GM19395 (cell line): Measurements from ENCODE around the gene GDF11.

ENCODE experiments used
- ATAC-seq: cut with Tn5 transposase; IDR thresholded peaks from one replicate; pipeline ENCODE4 v1.9.1; 2021; ENCODE audit warnings: mild to moderate bottlenecking, moderate library complexity; ENCODE audit not compliant: unreplicated experiment

Gene GDF11

DNA sequence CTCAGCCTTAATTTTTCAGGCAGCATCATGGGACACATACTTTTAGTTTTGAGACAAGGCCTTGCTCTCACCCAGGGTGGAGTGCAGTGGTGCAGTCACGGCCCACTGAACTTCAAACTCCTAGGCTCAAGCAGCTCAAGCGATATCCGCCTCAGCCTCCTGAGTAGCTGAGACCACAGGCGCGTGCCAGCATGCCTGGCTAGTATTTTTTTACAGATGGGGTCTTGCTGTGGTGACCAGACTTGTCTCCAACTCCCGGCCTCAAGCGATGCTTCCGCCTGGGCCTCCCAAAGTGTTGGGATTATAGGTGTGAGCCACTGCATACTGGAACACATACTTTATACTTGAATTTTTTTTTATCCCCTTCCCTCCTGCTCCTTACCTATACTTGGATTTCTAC lies 20.0 kb upstream of the GDF11 start:
- no peak for ATAC-seq

DNA sequence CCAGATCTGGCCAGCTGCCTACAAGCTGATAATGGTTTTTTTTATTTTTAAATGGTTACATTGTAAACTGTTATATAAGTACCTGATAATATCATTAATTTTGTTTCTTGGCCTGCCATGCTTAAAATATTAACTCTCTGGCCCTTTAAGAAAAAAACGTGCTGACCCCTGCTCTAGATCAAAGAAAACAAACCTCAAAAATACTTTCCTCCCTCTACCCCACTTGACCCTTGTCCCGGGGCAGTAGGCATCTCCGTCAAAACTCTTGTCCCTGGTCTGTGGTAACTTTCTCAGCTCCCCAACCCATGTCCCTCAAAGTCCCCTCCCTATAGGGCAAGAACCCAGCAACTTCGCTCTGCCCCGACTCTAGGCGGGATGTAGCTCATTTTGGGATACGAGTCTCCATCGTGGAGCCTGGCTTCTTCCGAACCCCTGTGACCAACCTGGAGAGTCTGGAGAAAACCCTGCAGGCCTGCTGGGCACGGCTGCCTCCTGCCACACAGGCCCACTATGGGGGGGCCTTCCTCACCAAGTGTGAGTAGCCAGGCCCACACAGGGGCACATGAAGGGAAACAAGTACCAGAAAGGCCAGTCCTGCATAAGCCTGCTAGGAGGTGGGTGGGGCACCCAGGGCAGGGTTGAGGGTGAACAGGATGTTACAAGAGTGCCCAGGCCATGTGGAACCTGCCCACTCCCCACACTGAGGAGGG lies 19.3 kb upstream of the GDF11 start:
- ATAC-seq: no peak

DNA sequence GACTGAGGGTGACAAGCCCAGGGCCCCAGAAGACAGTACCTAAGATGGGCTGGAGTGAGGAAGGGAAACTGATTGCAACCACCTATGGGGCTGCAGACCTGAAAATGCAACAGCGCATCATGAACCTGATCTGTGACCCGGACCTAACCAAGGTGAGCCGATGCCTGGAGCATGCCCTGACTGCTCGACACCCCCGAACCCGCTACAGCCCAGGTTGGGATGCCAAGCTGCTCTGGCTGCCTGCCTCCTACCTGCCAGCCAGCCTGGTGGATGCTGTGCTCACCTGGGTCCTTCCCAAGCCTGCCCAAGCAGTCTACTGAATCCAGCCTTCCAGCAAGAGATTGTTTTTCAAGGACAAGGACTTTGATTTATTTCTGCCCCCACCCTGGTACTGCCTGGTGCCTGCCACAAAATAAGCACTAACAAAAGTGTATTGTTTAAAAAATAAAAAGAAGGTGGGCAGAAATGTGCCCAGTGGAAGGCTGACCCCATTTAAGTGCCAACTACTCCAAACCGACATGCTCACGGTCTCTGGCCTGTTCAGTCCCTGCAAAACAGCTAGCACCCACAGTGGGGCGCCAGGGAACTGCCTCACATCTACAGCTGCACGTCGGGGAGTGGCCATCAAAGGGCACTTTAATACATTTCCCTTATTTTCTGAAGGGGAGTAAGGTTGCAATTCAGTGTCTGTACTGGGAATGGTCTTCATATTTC lies 18.5 kb upstream of the GDF11 start:
- ATAC-seq: no peak

DNA sequence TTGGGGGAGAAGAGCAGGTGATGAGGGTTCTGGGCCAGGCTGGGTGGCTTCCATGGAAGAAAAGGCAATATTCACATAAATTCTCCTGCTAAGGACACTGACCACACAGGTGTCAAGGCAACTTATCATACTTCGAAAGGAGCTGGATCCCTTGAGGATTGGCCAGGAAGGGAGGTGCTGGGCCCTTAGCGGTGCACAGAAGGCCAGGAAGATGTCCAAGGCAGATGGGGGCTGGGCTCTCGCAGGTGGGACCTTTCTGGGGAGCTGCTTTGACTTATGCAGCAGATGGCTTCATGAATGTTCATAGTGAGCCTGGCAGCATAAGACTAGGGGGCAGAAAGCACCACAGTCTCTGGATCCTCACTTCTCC lies 18.0 kb upstream of the GDF11 start:
- ATAC-seq: no peak

- no peak for ATAC-seq
These were observed 17.4 kb upstream of the GDF11 start for GRCh38 chr12:55725556-55725955.

- no peak for ATAC-seq
These were observed 16.0 kb upstream of the GDF11 start for GRCh38 chr12:55726971-55727370.

- no peak for ATAC-seq
These were observed 15.2 kb upstream of the GDF11 start for GRCh38 chr12:55727643-55728185.

DNA sequence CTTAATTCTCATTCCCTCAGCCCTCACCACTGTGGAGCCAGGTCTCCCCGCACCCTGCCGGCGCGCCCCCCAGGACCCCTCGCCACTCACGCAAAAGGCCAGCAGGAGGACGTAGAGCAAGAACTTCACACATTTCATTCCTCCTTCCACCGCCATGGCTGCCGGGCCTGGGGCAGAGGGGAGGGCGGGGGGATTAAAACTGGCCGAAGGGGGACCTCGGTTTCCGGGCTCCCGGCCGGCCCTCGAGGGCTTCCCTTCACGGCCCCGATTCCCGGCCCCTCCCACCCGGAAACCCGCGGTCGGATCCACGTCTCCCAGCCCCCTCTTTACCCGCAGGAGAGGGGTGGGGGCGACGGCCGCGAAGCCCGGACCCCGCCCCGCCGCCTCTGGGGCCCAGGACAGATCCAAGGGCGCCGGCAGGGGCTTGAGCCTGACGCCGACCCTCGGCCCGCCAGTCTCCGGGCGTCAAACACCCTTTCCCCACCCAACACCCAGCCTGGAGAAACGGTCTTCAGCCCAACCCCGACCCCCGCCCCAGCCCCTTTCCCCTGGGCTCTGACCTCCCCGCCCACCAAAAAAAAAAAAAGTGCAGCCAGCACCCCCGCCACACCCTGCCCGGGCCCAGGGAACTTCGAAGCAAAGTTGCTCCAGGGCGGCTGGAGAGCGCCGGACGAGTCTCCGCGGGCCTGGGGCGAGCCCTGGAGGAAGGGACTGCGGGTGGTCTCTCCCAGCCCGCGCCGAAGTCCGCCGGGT lies 14.6 kb upstream of the GDF11 start:
- ATAC-seq: peak; percentile 23

- peak; percentile 72 for ATAC-seq
These were observed 13.7 kb upstream of the GDF11 start, which contains the start of gene CD63 for GRCh38 chr12:55728939-55729818. TSS of gene CD63 (minus strand) at chr12:55729009. CDS start at chr12:55728341, 668 bp downstream.

- ATAC-seq: peak; percentile 50
These were observed 12.8 kb upstream of the GDF11 start for GRCh38 chr12:55729819-55730818.

DNA sequence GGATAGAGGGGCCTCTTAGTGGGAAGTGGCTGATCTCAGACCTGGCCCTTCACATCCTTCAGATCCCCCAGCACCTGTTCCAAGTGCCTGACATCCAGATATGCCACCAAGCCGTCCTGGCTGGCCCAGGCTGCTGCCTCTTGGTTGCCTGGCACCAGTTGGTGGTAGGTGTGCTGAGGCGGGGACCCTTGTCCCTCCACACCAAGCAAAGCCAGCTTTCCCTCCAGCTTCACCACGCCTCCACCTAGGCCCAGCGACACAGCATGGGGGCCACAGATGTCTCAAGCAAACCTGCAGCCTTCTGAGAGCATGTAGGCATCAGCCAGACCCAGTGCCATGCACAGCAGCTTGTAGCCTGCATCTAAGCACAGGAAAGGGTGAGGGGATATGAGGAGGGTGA lies 10.6 kb upstream of the GDF11 start:
- no peak for ATAC-seq

DNA sequence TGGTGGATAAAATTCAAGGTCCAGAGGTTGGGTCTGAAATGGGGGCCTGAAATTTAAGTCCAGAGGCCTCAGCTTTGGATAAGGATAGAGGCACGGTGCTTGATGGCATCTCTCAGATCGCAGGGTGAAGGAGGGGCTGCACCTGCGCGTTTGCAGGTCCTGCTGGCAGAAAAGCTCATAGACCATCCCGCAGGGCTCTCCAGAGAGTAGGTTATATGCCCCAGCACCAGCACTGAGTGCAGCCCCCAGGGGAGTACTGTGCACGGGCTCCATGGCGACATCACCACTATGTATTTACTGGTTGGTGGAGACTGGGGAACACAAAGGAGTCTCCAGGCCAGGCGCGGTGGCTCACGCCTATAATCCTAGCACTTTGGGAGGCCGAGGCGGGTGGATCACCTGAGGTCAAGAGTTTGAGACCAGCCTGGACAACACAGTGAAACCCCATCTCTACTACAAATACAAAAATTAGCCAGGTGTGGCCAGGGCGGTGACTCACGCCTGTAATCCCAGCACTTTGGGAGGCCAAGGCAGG lies 9.8 kb upstream of the GDF11 start:
- ATAC-seq: no peak

DNA sequence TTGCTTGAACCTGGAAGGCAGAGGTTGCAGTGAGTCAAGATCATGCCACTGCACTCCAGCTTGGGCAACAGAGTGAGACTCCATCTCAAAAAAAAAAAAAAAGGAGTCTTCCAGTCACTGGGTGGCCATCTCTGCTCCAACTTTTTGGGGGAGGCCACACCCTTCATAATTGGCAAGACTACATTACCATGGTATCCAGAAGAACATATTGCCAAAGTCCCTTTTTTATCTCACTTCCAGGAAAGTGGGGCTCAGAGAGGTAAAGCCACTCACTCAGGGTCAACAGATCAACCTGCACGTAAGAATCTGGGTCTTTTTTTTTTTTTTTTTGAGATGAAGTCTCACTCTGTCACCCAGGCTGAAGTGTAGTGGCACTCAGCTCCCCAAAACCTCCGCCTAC lies 9.1 kb upstream of the GDF11 start:
- no peak for ATAC-seq

- ATAC-seq: no peak
These were observed 8.3 kb upstream of the GDF11 start for GRCh38 chr12:55734595-55734994.

DNA sequence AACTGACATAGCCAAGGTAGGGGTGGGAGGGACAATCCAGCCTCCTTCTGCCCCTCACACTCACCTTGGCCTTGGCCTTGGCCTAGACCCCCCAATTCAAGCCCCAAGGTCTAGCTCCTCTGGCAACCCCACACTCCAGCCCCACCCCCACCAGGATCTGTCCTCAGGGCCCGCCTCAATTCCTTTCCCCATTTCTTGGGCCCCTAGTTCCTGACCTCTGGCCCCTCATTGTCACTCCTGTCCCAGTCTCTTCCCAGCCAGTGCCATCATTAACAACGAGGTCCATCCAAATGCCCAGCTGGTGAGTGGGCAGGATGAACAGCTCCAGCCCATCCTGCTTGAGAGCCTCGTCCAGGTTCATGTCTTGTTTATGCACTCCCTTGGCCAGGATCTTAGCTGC lies 6.8 kb upstream of the GDF11 start:
- no peak for ATAC-seq

GRCh38 chr12:55736780-55737580 lies 5.9 kb upstream of the GDF11 start:
- ATAC-seq: no peak

DNA sequence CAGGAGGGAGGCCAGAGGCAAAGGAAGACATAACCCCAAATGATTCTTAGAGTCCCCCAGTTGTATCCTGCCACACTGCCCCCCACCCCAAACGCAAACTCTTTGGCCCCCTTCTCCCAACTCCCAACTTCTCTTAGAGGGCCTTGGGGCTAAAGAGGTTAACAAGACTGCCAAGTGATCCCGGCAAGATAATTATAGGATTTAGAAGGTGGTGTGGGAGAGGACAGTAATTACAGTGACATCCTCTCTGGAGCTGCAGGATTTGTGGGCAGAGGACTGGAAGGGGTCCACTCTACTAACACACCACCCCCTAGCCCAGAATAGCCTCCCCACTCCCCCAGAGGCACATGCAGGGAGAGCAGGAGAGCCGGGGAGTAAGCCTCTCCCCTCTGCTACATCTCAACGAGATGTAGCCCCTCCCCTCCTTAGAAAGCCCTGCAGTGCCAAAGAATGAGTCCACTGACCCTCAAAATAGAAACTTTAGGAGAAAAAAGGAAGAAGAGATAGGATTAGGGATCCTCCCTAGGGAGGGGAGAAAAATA lies 5.3 kb upstream of the GDF11 start:
- ATAC-seq: peak; percentile 10
